GM19351 (cell line): ENCODE data around the gene ANKRD66.
"Not testable (repeated sequence)": the region's sequence is repeated elsewhere in the genome, so short reads cannot be mapped to it uniquely, and the experiment has no call there.

Experiments used
- ATAC-seq: cut with Tn5 transposase; IDR thresholded peaks from one replicate; pipeline ENCODE4 v1.9.1; 2021; ENCODE audit warnings: mild to moderate bottlenecking, moderate library complexity; ENCODE audit not compliant: unreplicated experiment

Gene ANKRD66

GRCh38 chr6:46746696-46747095, at the start of gene ANKRD66:
ANKRD66 (plus strand) TSS chr6:46746933; CDS start chr6:46751949, 5,016 bp downstream.
- no peak for ATAC-seq

- ATAC-seq, result no peak
Observed at GRCh38 chr6:46699970-46700369, 46.8 kb upstream of the ANKRD66 start.

- no peak for ATAC-seq
Observed at GRCh38 chr6:46704562-46704961, 42.2 kb upstream of the ANKRD66 start.

GRCh38 chr6:46706464-46706863, 40.3 kb upstream of the ANKRD66 start:
- ATAC-seq, result peak; percentile 78

GRCh38 chr6:46711491-46711890, 35.2 kb upstream of the ANKRD66 start:
- ATAC-seq, result no peak

GRCh38 chr6:46715141-46715540, 31.6 kb upstream of the ANKRD66 start:
- ATAC-seq, result no peak

- no peak for ATAC-seq
Observed at GRCh38 chr6:46719099-46719498, 27.6 kb upstream of the ANKRD66 start.

- no peak for ATAC-seq
Observed at GRCh38 chr6:46720401-46720800, 26.3 kb upstream of the ANKRD66 start.

- no peak for ATAC-seq
Observed at GRCh38 chr6:46729787-46730326, 16.9 kb upstream of the ANKRD66 start.

- ATAC-seq, result no peak
Observed at GRCh38 chr6:46730921-46731461, 15.7 kb upstream of the ANKRD66 start.

- ATAC-seq, result no peak
Observed at GRCh38 chr6:46733341-46733801, 13.4 kb upstream of the ANKRD66 start.

GRCh38 chr6:46734867-46735719, 11.6 kb upstream of the ANKRD66 start, which contains the start of gene PLA2G7:
PLA2G7 (minus strand) TSS chr6:46735375; CDS start chr6:46722891, 12,484 bp downstream.
- ATAC-seq, result no peak

- no peak for ATAC-seq
Observed at GRCh38 chr6:46735720-46736031, 11.1 kb upstream of the ANKRD66 start.

GRCh38 chr6:46736906-46737305, 9.8 kb upstream of the ANKRD66 start:
- ATAC-seq, result no peak

- ATAC-seq, result no peak
Observed at GRCh38 chr6:46741482-46741881, 5.3 kb upstream of the ANKRD66 start.

- ATAC-seq, result no peak
Observed at GRCh38 chr6:46741910-46742309, 4.8 kb upstream of the ANKRD66 start.

GRCh38 chr6:46743425-46744158, 3.1 kb upstream of the ANKRD66 start:
- ATAC-seq, result no peak

- ATAC-seq, result not testable (repeated sequence)
Observed at GRCh38 chr6:46744159-46744725, 2.5 kb upstream of the ANKRD66 start.

GRCh38 chr6:46745973-46746372, 760 bp upstream of the ANKRD66 start:
- no peak for ATAC-seq

- ATAC-seq, result no peak
Observed at GRCh38 chr6:46748940-46749503, 2.3 kb downstream of the ANKRD66 start.

GRCh38 chr6:46749731-46750130, 3.0 kb downstream of the ANKRD66 start:
- ATAC-seq, result no peak
